ENCODE measurements around the gene CCR1.

CCR1 gene

GRCh38 chr3:46205286-46205960 is 2.7 kb downstream of the CCR1 start:
- DNase-seq (ENCODE audit: low read depth): no peak
- no peak overlapping the region for H3K4me3 ChIP-seq (ENCODE audit: control insufficient read depth, low read depth, low read length)
- TF ChIP-seq CTCF (IDR thresholded peaks at IDR 0.05; ENCODE audit: control insufficient read depth, insufficient read depth, low read depth, low read length, missing control alignments): no peak

GRCh38 chr3:46203681-46204080 is 4.4 kb downstream of the CCR1 start:
- no peak for DNase-seq (ENCODE audit: low read depth)
- no peak for TF ChIP-seq CTCF (IDR thresholded peaks at IDR 0.05; ENCODE audit: control insufficient read depth, insufficient read depth, low read depth, low read length, missing control alignments)
- no peak overlapping the region for H3K4me3 ChIP-seq (ENCODE audit: control insufficient read depth, low read depth, low read length)

GRCh38 chr3:46202535-46202934 is 5.6 kb downstream of the CCR1 start:
- no peak for DNase-seq (ENCODE audit: low read depth)
- TF ChIP-seq CTCF (IDR thresholded peaks at IDR 0.05; ENCODE audit: control insufficient read depth, insufficient read depth, low read depth, low read length, missing control alignments): no peak

GRCh38 chr3:46200790-46201189 is 7.3 kb downstream of the CCR1 start:
- no peak for DNase-seq (ENCODE audit: low read depth)
- no peak for TF ChIP-seq CTCF (IDR thresholded peaks at IDR 0.05; ENCODE audit: control insufficient read depth, insufficient read depth, low read depth, low read length, missing control alignments)
- no peak overlapping the region for H3K4me3 ChIP-seq (ENCODE audit: control insufficient read depth, low read depth, low read length)

More at GRCh38 chr3:46202535-46202934, 5.6 kb downstream of the CCR1 start:
- no peak overlapping the region for H3K4me3 ChIP-seq (ENCODE audit: control insufficient read depth, low read depth, low read length)

GRCh38 chr3:46200211-46200610 is 7.9 kb downstream of the CCR1 start:
- TF ChIP-seq CTCF (IDR thresholded peaks at IDR 0.05; ENCODE audit: control insufficient read depth, insufficient read depth, low read depth, low read length, missing control alignments): no peak
- no peak for DNase-seq (ENCODE audit: low read depth)
- H3K4me3 ChIP-seq (ENCODE audit: control insufficient read depth, low read depth, low read length): no peak overlapping the region

- no peak overlapping the region for H3K4me3 ChIP-seq (ENCODE audit: control insufficient read depth, low read depth, low read length)
- TF ChIP-seq CTCF (IDR thresholded peaks at IDR 0.05; ENCODE audit: control insufficient read depth, insufficient read depth, low read depth, low read length, missing control alignments): no peak
- no peak for DNase-seq (ENCODE audit: low read depth)
Observed at GRCh38 chr3:46196261-46196957, 11.7 kb downstream of the CCR1 start.

Data from AG09309 (cell line).